Stimulated activated CD8-positive, alpha-beta memory T cell treated with anti-CD3 and anti-CD28 coated beads, Interleukin-15, amount 100 ng/mL, for 24 hours (primary cell): Measurements from ENCODE around the gene STRBP.

ENCODE experiments used
- DNase-seq: peaks from one replicate; pipeline ENCODE4 v3.0.0-alpha.2; 2020; ENCODE audit warnings: low read depth

Gene STRBP

DNA sequence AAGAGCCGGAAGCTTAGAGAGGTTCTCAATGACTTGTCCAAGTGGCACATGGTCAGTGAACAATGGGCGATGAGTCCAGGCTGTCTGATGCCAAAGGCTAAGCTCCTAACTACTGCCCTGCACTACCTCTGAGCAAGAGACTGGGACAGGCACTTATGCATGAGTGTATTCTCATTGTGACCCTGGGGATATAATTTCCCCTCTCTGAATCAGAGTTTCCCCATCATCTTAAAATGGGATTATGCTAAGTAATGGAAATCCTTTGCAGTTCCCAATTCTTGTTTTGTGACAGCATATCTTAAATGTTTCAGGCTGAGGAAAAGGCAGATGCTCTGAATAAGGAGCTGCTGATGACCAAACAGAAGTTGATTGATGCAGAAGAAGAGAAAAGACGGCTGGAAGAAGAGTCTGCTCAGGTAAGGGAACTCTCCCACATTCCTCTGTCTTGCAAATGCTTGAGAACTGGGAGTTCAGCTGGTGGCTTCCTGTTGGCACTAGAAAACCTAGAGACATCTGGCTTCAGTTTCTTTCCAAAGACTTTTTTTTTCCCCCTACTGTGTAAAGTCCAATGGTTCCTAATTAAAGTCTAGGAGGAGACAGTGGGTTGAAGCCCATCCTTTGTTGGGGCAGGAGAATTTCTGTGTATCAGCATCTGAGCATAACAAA lies 170.8 kb downstream of the STRBP start:
- DNase-seq, result no peak

DNA sequence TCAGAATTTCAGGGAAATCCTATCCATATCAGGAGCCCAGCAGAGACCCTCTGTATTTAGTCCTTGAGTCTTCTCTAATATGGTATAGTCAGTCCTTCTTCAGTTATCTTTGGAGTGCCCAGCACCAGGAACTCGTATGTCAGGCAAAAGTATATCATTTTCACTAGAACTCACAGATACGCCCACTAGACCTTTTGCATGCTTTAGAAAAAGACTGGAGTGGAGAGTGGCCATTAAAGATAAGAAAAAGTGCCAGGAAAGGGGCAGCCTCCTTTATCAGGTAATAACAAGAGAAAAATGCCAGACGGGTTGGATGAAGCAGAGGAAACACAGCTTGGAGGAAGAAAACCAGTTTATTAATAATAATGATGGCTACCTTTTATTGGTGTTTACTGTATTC lies 171.4 kb downstream of the STRBP start:
- no peak for DNase-seq

DNA sequence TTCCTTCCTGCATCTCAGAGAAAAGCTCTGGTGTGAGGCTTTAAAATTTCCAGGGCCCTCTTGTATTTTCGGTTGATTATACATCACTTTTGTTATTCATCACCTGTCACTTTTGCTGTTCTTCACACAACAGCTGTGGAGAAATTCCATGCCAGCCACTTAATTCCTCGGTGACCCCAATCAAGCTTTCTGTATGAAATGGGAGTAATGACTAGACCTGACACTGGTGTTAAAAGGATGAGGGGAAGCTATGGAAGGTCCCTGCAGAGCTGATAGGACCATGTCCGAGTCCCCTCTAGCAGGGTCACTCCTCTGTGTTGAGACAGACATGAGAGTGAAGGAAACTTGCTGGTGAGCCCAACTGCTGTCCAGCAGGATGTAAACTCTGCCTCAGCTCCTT lies 175.2 kb downstream of the STRBP start:
- no peak for DNase-seq

DNA sequence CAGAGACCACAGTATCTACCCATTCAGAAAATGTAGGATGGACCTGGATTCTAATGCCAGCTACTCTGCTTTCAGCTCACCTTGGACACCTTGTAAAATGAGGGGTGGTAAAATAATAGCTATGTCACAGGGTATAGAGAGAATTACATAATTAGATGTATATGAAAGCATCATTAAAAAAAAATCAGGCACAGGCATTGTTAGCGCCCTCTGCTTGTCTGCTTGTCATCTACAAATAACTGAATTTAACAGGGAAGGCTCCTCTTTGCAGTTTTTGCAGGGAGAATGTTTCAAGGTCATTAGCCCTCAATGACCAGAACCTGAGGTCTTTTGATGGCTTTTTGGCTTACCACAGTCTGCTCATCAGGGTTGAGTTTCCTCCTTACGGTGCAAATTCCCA lies 176.9 kb downstream of the STRBP start:
- no peak for DNase-seq

DNA sequence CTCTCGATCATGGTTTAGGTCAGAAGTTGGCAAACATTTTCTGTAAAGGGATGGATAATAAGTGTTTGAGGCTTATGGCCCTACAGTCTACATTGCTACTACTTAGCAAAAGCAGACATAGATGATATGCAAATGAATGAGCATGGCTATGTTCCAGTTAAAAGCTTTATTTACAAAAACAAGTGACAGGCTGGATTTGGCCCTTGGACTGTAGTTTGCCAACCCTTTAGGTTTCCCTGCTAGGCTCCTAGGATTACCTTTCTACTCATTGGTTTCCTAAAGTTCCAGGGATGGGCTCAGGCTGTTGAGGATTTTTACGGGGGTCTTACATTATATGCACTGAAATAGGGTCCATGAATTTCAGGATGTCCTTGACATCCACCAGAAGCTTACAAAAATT lies 177.4 kb downstream of the STRBP start:
- DNase-seq, result no peak

DNA sequence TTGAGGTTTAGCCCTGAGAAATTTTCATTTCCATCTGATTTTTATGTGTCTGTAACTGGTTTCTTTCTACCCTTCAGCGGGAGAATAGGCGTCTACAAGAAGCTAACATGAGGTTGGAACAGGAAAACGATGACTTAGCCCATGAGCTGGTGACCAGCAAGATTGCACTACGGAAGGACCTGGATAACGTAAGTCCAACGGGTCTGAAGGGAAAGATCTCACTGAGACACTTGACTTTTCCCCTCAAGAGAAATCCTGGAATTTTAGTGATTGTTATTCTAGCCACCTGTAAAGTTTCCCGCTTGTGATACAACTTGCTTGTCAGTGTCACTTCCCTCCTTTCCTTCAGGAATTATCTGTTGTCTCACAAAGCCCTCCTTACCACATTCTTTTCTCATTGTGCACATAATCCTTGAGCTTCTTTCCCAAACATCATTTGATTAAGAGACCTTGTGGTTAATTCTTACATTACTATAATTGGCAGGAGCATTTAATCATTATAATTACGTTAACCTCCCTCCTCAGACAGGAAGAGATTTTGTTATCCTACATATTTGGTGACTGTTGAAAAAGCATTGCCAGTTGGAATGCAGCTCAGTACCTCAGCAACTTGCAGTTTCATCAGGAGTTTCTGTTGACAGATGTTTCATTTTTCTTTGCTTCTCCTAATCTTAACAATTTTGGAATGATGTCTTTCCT lies 178.0 kb downstream of the STRBP start:
- no peak for DNase-seq

DNA sequence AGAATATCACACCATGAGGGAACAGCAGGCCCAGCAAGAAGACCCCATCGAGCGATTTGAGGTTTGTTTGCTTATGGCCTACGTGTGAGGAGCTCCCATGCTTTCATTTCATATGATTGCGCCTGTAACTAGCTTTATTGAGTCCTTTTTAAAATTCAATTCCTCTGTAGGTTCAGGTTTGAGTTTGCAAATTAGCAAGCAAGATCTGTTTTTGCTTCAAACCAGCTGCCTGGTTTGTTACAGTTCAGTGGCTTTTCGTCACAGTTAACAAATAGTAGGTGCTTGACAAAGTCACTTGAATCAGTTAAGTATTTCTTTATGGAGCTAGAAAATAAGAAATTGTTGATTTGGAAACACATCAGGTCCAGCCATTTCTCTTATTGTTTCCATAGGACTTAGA lies 178.6 kb downstream of the STRBP start:
- DNase-seq, result no peak

DNA sequence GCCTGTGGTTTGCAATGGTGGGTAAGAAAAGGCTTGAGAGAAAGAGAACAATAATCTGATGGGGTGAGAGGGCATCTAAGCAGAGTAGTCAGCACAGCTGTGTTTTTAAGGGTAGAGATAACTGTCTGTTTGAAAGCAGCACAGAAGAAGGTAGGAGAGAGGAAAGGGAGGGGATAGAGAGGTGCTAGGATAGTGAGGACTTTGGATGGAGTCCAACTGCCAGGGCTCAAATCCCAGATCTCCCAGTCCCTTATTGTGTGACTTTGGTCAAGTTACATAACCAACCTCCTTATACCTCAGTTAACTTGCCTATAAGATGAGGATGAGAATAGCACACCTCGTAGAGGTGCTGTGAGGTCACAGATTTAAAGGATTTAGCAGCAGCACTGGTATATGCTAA lies 179.3 kb downstream of the STRBP start:
- no peak for DNase-seq

DNA sequence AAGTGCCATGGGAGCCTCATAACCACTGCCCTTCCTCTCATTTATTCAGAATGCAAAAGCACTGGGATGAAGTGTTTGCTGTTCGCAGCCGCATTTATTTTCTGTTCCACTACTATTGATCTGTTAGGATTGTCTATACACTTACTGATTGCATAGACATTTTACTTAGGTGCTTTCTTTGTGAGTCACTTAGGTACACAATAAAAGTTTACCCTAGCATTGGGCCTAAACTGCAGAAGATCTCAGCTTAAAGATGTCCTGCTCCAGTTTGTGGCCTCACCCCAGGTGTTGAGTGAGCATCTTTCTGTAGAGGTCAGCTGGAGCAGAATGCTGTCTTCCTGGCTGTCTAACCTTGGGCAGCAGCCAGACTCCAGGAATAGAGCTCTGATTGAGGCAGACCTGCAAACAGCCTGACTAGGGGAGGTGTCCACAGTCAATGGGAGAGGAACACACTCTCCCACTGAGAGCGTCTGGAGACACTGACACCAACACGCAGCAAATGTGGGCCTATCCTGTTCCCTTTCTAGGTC lies 181.0 kb downstream of the STRBP start:
- DNase-seq, result no peak

DNA sequence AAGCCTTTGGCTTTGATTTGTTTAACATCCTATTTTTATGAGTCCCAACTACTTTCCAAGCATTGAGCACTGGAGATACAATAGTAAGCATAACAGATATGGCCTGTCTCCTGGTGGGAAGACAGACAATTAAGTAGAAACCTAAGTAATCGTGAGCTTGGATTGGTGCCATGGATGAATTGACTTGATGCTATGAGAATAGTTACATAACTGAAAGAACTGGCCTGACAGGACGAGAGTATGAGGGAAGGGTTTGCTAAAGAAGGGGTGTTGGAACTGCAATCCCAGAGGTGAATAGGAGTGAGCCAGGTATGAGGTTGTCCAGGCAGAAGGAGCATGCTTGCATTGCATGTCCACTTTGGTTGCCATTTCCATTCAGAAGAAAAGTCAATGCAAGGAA lies 182.5 kb downstream of the STRBP start:
- DNase-seq, result no peak

DNA sequence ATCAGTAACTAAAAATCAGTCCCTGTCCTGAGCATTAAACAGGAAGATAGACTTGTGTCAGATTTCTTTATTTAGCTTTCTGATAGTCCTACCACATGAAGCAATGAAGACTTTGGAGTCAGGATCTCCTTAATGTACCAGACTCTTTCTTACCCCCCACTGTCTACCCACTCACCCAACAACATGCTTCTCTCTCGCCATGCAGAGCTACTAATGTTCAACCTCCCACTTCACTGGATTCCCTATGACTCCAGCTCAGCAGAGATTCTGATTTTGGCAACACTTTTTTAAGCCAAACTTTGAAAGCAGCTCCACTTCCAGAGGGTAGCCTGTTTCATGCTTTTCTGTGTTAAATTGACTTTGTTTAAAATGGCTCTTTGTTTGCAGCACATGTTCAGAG lies 184.1 kb downstream of the STRBP start:
- no peak for DNase-seq

DNA sequence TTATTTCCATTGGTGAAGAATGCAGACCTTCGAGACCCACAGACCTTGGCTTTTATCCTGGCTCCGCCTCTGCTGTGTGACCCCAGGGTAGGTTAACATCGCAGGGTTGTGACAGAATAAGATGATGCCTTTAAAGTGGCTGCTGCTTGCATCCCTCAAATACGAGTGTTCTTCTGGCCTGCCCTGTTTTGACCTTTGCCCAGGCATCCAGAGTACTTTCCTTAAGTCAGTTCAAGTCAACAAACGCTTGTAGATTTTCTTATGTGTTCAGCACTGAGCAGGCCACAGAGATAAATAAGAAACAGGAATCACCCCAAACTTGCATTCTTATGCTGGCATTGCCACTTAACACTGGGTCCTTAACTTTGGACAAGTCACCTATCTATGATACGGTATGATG lies 184.7 kb downstream of the STRBP start:
- no peak for DNase-seq

DNA sequence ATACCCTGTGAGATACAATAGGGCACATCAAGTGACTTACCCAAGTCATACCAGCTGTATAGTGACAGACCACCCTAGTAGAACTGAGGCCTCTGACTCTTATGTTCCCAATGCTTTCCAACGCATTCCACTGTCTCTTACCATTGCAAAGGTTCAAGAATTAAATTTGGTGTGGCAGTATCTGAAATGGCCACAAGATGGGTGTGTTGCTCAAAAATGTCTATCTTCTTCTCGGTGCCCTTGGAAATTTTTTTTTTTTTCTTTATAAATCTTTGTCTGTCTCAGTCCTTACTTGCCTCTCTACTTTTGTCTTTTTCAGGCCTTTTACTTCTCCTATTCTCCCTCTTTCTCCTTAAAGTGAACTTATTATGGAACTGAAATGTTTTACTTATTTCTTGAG lies 186.6 kb downstream of the STRBP start:
- no peak for DNase-seq

DNA sequence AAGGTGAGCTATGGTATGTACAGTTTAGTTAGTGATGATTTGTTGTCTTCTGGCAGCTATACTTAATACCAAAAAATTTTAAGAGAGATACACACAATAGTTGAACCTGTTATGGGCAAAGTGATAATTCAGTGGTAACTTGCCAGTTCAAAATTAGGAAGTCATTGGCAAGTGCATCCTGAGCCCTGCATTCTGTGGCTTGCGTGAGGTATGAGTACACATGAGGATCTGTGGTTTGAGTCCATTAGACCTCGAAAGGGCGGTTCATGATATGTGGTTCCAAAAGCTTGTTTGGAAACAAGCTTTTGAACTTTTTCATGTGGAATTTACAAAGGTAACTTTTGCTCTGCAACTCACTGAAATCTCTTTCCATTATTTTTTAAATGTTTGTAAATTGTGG lies 187.9 kb downstream of the STRBP start:
- DNase-seq, result no peak

DNA sequence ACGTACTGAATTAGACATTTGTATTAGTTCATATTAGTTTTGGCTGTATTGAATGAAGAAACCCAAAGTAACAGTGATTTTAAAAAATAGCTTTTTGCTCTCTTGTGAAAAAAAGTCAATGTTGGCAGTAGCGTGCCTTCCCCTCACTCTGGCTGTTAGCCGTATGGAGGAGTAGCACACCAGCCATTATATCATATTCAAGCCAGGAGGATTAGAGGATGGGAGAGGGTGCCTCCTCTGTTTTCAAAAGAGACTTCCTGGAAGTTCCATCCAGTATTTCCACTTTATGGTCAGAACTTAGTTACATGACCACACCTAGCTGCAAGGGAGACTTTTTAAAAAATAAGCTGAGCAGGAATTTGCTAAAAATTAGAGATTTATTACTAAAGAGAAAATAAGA lies 193.8 kb downstream of the STRBP start:
- no peak for DNase-seq

DNA sequence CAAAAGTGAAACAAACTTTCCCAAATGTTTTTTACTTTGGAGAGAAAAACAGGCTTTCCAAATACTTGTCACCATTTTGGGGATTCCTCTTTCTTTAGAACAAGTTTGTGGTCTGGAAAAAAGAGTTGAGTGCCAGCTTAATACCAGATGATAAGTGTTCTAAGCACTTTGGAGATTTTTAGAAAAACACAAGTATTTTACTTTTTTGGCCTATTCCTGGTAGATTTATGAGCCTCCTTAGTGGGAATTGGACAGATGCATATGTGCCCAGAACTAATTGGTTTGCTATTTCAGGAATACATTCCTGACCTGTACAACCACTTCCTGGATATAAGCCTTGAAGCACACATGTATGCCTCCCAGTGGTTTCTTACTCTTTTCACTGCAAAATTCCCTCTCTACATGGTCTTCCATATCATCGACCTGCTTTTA lies 194.4 kb downstream of the STRBP start:
- no peak for DNase-seq

DNA sequence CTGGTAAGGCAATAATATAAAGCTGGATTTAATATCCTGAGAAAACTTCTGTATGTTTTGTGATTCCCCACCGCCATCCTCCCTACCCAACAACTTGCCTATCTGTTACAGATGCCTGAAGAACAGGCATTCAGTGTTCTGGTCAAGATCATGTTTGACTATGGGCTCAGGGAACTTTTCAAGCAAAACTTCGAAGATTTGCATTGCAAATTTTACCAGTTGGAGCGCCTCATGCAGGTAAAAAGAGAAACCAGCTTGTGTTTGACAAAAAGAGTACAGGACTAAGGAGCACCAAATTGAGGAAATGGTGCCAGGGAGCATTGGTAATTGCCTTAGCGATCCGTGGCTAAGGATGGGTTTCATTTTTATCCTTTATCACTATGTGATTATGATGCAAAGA lies 194.9 kb downstream of the STRBP start:
- DNase-seq, result no peak

DNA sequence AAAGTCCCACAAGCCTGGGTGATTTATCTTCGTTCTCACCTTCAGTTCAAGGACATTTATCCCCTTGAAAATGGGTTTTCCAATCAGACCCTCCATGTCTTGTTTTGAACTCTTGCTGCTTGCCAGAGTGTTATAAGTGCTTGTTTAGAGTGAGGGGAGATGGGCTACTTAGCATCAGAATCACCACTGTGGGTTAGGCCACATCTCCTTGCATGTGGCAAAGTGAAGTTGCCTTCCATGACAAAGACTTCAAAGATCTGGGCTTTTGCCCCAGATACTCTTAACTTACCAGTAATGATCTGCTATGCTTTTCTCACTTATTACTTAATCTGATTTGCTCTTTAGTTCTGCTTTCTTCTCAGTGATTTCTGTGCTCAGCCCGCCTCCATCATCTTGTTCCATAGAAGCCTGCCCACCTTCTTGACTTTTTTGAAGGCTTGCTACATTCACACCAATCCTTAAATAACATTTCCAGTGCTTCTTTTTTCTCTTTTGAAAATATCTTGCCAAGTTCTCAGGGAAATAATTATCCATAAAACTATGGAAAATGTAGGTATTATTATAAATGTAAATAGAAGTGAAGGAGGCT lies 195.9 kb downstream of the STRBP start:
- no peak for DNase-seq
